Neuronal stem cell (in vitro differentiated cells): ENCODE data around the gene CHN2.

Experiments used
- DNase-seq: peaks from one replicate; pipeline ENCODE4 v3.0.0-alpha.2; 2013; ENCODE audit warnings: low spot score
- H2AFZ ChIP-seq: one replicate; pipeline ENCODE4 v1.6.1; 2013; ENCODE audit warnings: mild to moderate bottlenecking, low read length, inconsistent platforms
- H2AK5ac ChIP-seq: 2 replicates; pipeline ENCODE4 v1.6.1; 2013; ENCODE audit warnings: low read depth, mild to moderate bottlenecking, inconsistent platforms, low read length, moderate library complexity, mixed read lengths
- H2BK120ac ChIP-seq: 2 replicates; pipeline ENCODE4 v1.6.1; 2013; ENCODE audit warnings: low read depth, mild to moderate bottlenecking, inconsistent platforms, low read length, moderate library complexity, mixed read lengths
- H2BK12ac ChIP-seq: one replicate; pipeline ENCODE4 v1.6.1; 2013; ENCODE audit warnings: low read length, inconsistent platforms
- H2BK15ac ChIP-seq: 2 replicates; pipeline ENCODE4 v1.6.1; 2013; ENCODE audit warnings: mild to moderate bottlenecking, low read length, inconsistent platforms, mixed read lengths
- H2BK5ac ChIP-seq: one replicate; pipeline ENCODE4 v1.6.1; 2013; ENCODE audit warnings: inconsistent platforms, mild to moderate bottlenecking, low read length, moderate library complexity
- H3K14ac ChIP-seq: one replicate; pipeline ENCODE4 v1.6.1; 2013; ENCODE audit warnings: low read length, inconsistent platforms
- H3K18ac ChIP-seq: 2 replicates; pipeline ENCODE4 v1.6.1; 2013; ENCODE audit warnings: low read length, inconsistent platforms
- H3K23ac ChIP-seq: 2 replicates; pipeline ENCODE4 v1.6.1; 2013; ENCODE audit warnings: low read depth, mild to moderate bottlenecking, mixed read lengths, low read length, inconsistent platforms; ENCODE audit not compliant: poor library complexity
- H3K27ac ChIP-seq: replicated peaks from 3 replicates; pipeline ENCODE4 v1.5.1; 2013; ENCODE audit warnings: low read length, inconsistent platforms
- H3K27me3 ChIP-seq, 3 experiments: 2 replicates each; pipeline ENCODE4 v1.6.1; 2013; ENCODE audit warnings: low read length in 3 of 3, mild to moderate bottlenecking in 2 of 3, inconsistent platforms in 1 of 3, low read depth in 1 of 3, mixed read lengths in 1 of 3, moderate library complexity in 1 of 3; ENCODE audit not compliant: control insufficient read depth in 3 of 3, insufficient read depth in 3 of 3
- H3K36me3 ChIP-seq, 2 donors: replicated peaks in 1 of 2; 2 replicates each; pipeline ENCODE4 v1.6.1; 2013; ENCODE audit warnings: low read length in 2 of 2; ENCODE audit not compliant: control insufficient read depth in 2 of 2, insufficient read depth in 2 of 2
- H3K4ac ChIP-seq: 2 replicates; pipeline ENCODE4 v1.6.1; 2013; ENCODE audit warnings: inconsistent platforms, mild to moderate bottlenecking, low read length, moderate library complexity
- H3K4me1 ChIP-seq, 2 donors: 1 replicate in 1 of 2; 2 replicates in 1 of 2; pipeline ENCODE4 v1.6.1; 2013; ENCODE audit warnings: low read length in 2 of 2, low read depth in 1 of 2; ENCODE audit not compliant: control insufficient read depth in 2 of 2, insufficient read depth in 1 of 2
- H3K4me2 ChIP-seq: one replicate; pipeline ENCODE4 v1.6.1; 2013; ENCODE audit warnings: mild to moderate bottlenecking, low read length, inconsistent platforms; ENCODE audit not compliant: insufficient read depth, poor library complexity, severe bottlenecking
- H3K4me3 ChIP-seq, 2 donors: 2 replicates each; pipeline ENCODE4 v1.5.1; 2013; ENCODE audit warnings: low read length in 2 of 2, mild to moderate bottlenecking in 2 of 2, inconsistent platforms in 1 of 2, moderate library complexity in 1 of 2
- H3K79me1 ChIP-seq: one replicate; pipeline ENCODE4 v1.6.1; 2013; ENCODE audit warnings: low read depth, mild to moderate bottlenecking, inconsistent platforms, low read length, moderate library complexity
- H3K9ac ChIP-seq: one replicate; pipeline ENCODE4 v1.6.1; 2013; ENCODE audit warnings: mild to moderate bottlenecking, low read depth, low read length, inconsistent platforms; ENCODE audit not compliant: poor library complexity
- H3K9me3 ChIP-seq, 2 donors: replicated peaks in 1 of 2; 2 replicates each; pipeline versions ENCODE3 to v1.6.1; 2013; ENCODE audit warnings: low read length in 2 of 2, mild to moderate bottlenecking in 2 of 2, inconsistent platforms in 1 of 2, low read depth in 1 of 2, mixed read lengths in 1 of 2, moderate library complexity in 1 of 2; ENCODE audit not compliant: control insufficient read depth in 2 of 2, insufficient read depth in 1 of 2
- H4K8ac ChIP-seq: one replicate; pipeline ENCODE4 v1.6.1; 2013; ENCODE audit warnings: low read depth, mild to moderate bottlenecking, inconsistent platforms, low read length, moderate library complexity
- H4K91ac ChIP-seq: one replicate; pipeline ENCODE4 v1.6.1; 2013; ENCODE audit warnings: low read length, low read depth, mild to moderate bottlenecking, inconsistent platforms; ENCODE audit not compliant: poor library complexity
- WGBS, 2 donors: extraction: QIAGEN DNeasy Blood & Tissue Kit; methylation state at CpG; one replicate each; pipeline ENCODE4 v1.1.7; 2013; ENCODE audit warnings: missing lambda C conversion rate in 2 of 2, mixed read lengths in 1 of 2; ENCODE audit not compliant: insufficient read length in 2 of 2, insufficient replicate concordance in 1 of 2; ENCODE audit errors: extremely low coverage in 2 of 2; 5-methylcytosine and 5-hydroxymethylcytosine counted together

The CHN2 gene

DNA sequence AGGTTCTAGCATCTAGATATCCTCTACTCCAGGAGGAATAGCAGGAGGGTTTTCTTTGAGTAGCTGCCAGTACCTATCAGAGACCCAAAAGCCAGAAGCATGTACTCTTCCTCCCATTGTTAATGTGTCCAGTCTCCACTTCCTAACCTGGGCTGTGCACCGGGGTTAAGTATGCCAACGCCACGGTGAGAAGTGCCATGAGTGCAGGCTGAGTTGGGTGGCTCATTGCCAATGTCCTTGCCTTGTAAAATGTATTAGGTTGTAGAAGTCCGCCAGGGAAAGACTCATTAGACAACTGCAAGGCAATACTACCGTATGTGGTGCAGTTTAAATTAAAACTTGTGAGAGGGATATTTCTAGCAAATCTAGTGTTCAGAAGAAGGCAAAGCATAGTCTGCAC is 314.0 kb downstream of the CHN2 start:
- H3K4me2 ChIP-seq, result no peak overlapping the region
- H2AK5ac ChIP-seq, result no peak overlapping the region
- no peak overlapping the region for H2BK5ac ChIP-seq
- H3K18ac ChIP-seq, result no peak overlapping the region
- no peak overlapping the region for H3K9ac ChIP-seq
- no peak overlapping the region for H4K8ac ChIP-seq
- H2BK12ac ChIP-seq, result no peak overlapping the region
- H3K23ac ChIP-seq, result no peak overlapping the region
- H2BK15ac ChIP-seq, result no peak overlapping the region
- H3K27me3 ChIP-seq, result no peaks in the 10 kb centered on the region
- no peak overlapping the region for H2AFZ ChIP-seq
- no peak overlapping the region for H3K4ac ChIP-seq
- WGBS, 2 donors, result no CpG with 5 or more reads among the region's 5 CpGs
- no peak overlapping the region for H3K14ac ChIP-seq
- H4K91ac ChIP-seq, result no peak overlapping the region
- no peaks in the 10 kb centered on the region for H3K4me1 ChIP-seq
- H3K4me3 ChIP-seq, result no peak overlapping the region
- no peak overlapping the region for H3K27ac ChIP-seq
- H3K79me1 ChIP-seq, result no peaks in the 10 kb centered on the region
- no peaks in the 10 kb centered on the region for H3K9me3 ChIP-seq
- H3K36me3 ChIP-seq, result no peaks in the 10 kb centered on the region
- H2BK120ac ChIP-seq, result no peak overlapping the region
- no peak for DNase-seq

GRCh38 chr7:29510028-29510427 is 315.5 kb downstream of the CHN2 start:
- Histone ChIP-seq H3K4me2 (no peak overlapping the region), H2AFZ (no peak overlapping the region), H3K9me3 (no peaks in the 10 kb centered on the region), H2BK120ac (no peak overlapping the region), H2AK5ac (no peak overlapping the region), H3K4me1 (no peaks in the 10 kb centered on the region), H3K18ac (no peak overlapping the region), H4K8ac (no peak overlapping the region), H3K4me3 (no peak overlapping the region), H3K79me1 (no peaks in the 10 kb centered on the region), H3K27ac (no peak overlapping the region), H2BK12ac (no peak overlapping the region), H3K36me3 (no peaks in the 10 kb centered on the region), H2BK5ac (no peak overlapping the region), H3K14ac (no peak overlapping the region), H2BK15ac (no peak overlapping the region), H3K27me3 (no peaks in the 10 kb centered on the region), H3K4ac (no peak overlapping the region), H4K91ac (no peak overlapping the region), H3K23ac (no peak overlapping the region), H3K9ac (no peak overlapping the region)
- no CpG with 5 or more reads among the region's 4 CpGs for WGBS, 2 donors
- no peak for DNase-seq

GRCh38 chr7:29511337-29511736 is 316.8 kb downstream of the CHN2 start:
- no peak overlapping the region for H2BK120ac ChIP-seq

DNA sequence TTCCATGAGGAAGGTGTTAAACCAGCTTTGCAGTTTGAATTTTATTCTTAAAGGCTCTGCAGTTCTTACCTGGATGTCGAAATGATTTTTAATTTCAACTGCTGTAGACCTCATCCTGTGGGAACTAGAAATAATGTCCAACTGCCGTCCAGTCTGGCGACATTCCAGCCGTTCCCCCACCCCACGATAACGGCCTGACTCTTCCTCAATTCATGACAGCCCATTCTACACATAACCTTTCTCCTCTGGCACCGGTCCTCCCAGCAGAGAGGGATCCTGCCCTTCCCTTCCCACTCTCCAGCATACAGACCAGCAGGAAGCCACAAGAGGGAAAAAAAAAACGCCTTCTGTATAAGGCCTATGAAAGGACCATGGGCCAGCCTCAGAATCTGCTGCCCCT is 317.3 kb downstream of the CHN2 start:
- Histone ChIP-seq H3K23ac (no peak overlapping the region), H3K18ac (no peak overlapping the region), H2BK5ac (no peak overlapping the region), H3K9me3 (no peaks in the 10 kb centered on the region), H2BK12ac (no peak overlapping the region), H4K8ac (no peak overlapping the region), H2AFZ (no peak overlapping the region), H2BK120ac (no peak overlapping the region), H4K91ac (no peak overlapping the region), H2BK15ac (no peak overlapping the region), H3K36me3 (no peaks in the 10 kb centered on the region), H3K9ac (no peak overlapping the region), H3K4me1 (no peaks in the 10 kb centered on the region), H3K14ac (no peak overlapping the region), H3K4me2 (no peak overlapping the region), H2AK5ac (no peak overlapping the region), H3K79me1 (no peaks in the 10 kb centered on the region), H3K27me3 (no peaks in the 10 kb centered on the region), H3K4ac (no peak overlapping the region), H3K4me3 (no peak overlapping the region), H3K27ac (no peak overlapping the region)
- WGBS, 2 donors, result no CpG with 5 or more reads among the region's 8 CpGs
- no peak for DNase-seq

More at GRCh38 chr7:29511337-29511736, 316.8 kb downstream of the CHN2 start:
- Histone ChIP-seq H3K4me3 (no peak overlapping the region), H2AFZ (no peak overlapping the region), H3K18ac (no peak overlapping the region), H4K8ac (no peak overlapping the region), H3K4me2 (no peak overlapping the region), H3K14ac (no peak overlapping the region), H3K36me3 (no peaks in the 10 kb centered on the region), H3K27me3 (no peaks in the 10 kb centered on the region), H3K9ac (no peak overlapping the region), H2AK5ac (no peak overlapping the region), H4K91ac (no peak overlapping the region), H2BK5ac (no peak overlapping the region), H3K9me3 (no peaks in the 10 kb centered on the region), H3K4me1 (no peaks in the 10 kb centered on the region), H2BK12ac (no peak overlapping the region), H3K79me1 (no peaks in the 10 kb centered on the region), H3K27ac (no peak overlapping the region), H3K4ac (no peak overlapping the region), H3K23ac (no peak overlapping the region), H2BK15ac (no peak overlapping the region)
- no peak for DNase-seq
- no CpG with 5 or more reads among the region's 1 CpG for WGBS, 2 donors
